ENCODE data around the gene LMO3.

GRCh38 chr12:16599081-16599480 lies 6.9 kb downstream of the LMO3 start:
- TF ChIP-seq CTCF (IDR thresholded peaks at IDR 0.05; ENCODE audit: poor library complexity) (no peak), EZH2 (IDR thresholded peaks at IDR 0.05; ENCODE audit: borderline replicate concordance) (no peak)

Measured in hepatocyte (in vitro differentiated cells).